IMR-90 (cell line): ENCODE results near the gene PKP3. TPM values are rescaled to one million over a fixed set of nuclear protein-coding genes. Genes with fewer than 3 reads are reported as not detected.

Experiments used
- ATAC-seq: fragments of 200-7000 bp; cut with Tn5 transposase; 2 replicates; pipeline ENCODE4 v1.9.1; 2020; ENCODE audit warnings: low read depth, mild to moderate bottlenecking, moderate library complexity
- BruUV-seq: library from RNA; stranded (reverse); fragments of 400-500 nt; replicated peaks from 2 replicates; lab custom pipeline; 2021; lab: Mats Ljungman, UMichigan
- CTCF ChIA-PET: fragments of 300-600 bp; formaldehyde crosslinking; extraction: SDS; loops from one replicate; lab custom pipeline; 2021; ENCODE audit warnings: antibody characterized with exemption; lab: Yijun Ruan, JAX
- POLR2A ChIA-PET: fragments of 300-600 bp; sonication (Branson Sonifier 250); formaldehyde crosslinking; loops from one replicate; lab custom pipeline; 2022; ENCODE audit warnings: antibody characterized with exemption; ENCODE audit not compliant: unreplicated experiment; lab: Charles Lee
- DNase-seq: peaks from one replicate; pipeline ENCODE4 v3.0.0; 2013
- H2AFZ ChIP-seq: replicated peaks from 2 replicates; pipeline ENCODE3; 2013; ENCODE audit warnings: low read length, mild to moderate bottlenecking; ENCODE audit not compliant: poor library complexity
- H2AK5ac ChIP-seq: 2 replicates; pipeline ENCODE4 v1.6.1; 2013; ENCODE audit warnings: low read depth, low read length, inconsistent platforms
- H2AK9ac ChIP-seq: replicated peaks from 2 replicates; pipeline ENCODE3; 2013; ENCODE audit warnings: mild to moderate bottlenecking, low read depth, low read length, moderate library complexity; ENCODE audit not compliant: poor library complexity
- H2BK120ac ChIP-seq: 2 replicates; pipeline ENCODE4 v1.6.1; 2013; ENCODE audit warnings: low read depth, low read length, inconsistent platforms
- H2BK15ac ChIP-seq: 3 replicates; pipeline ENCODE4 v1.6.1; 2013; ENCODE audit warnings: low read depth, low read length, inconsistent platforms
- H2BK20ac ChIP-seq: 2 replicates; pipeline ENCODE4 v1.6.1; 2013; ENCODE audit warnings: low read depth, mild to moderate bottlenecking, inconsistent platforms, low read length, moderate library complexity
- H2BK5ac ChIP-seq: 2 replicates; pipeline ENCODE4 v1.6.1; 2013; ENCODE audit warnings: mild to moderate bottlenecking, low read depth, low read length, inconsistent platforms; ENCODE audit not compliant: poor library complexity, severe bottlenecking
- H3K14ac ChIP-seq: replicated peaks from 2 replicates; pipeline ENCODE4 v1.6.1; 2013; ENCODE audit warnings: low read depth, low read length, inconsistent platforms
- H3K18ac ChIP-seq: 2 replicates; pipeline ENCODE4 v1.6.1; 2013; ENCODE audit warnings: low read depth, low read length, control low read depth
- H3K23ac ChIP-seq: 2 replicates; pipeline ENCODE4 v1.6.1; 2013; ENCODE audit warnings: low read depth, low read length, inconsistent platforms
- H3K27ac ChIP-seq: 2 replicates; pipeline ENCODE4 v1.5.1; 2013; ENCODE audit warnings: mild to moderate bottlenecking, control low read depth, low read length; ENCODE audit not compliant: insufficient read depth
- H3K27me3 ChIP-seq: 2 replicates; pipeline ENCODE4 v1.6.1; 2013; ENCODE audit warnings: low read length; ENCODE audit not compliant: control insufficient read depth, insufficient read depth
- H3K36me3 ChIP-seq: 2 replicates; pipeline ENCODE4 v1.6.1; 2013; ENCODE audit warnings: low read length, mixed read lengths; ENCODE audit not compliant: control insufficient read depth, insufficient read depth
- H3K4ac ChIP-seq: 2 replicates; pipeline ENCODE4 v1.6.1; 2013; ENCODE audit warnings: low read depth, low read length, inconsistent platforms
- H3K4me1 ChIP-seq: 2 replicates; pipeline ENCODE4 v1.6.1; 2013; ENCODE audit warnings: low read length, mixed read lengths; ENCODE audit not compliant: control insufficient read depth, insufficient read depth
- H3K4me2 ChIP-seq: 2 replicates; pipeline ENCODE4 v1.6.1; 2013; ENCODE audit warnings: low read depth, mild to moderate bottlenecking, control low read depth, low read length, moderate library complexity
- H3K4me3 ChIP-seq: 2 replicates; pipeline ENCODE4 v1.5.1; 2013; ENCODE audit warnings: low read depth, mild to moderate bottlenecking, control low read depth, low read length, moderate library complexity; ENCODE audit not compliant: insufficient read depth
- H3K56ac ChIP-seq: 2 replicates; pipeline ENCODE4 v1.6.1; 2013; ENCODE audit warnings: low read length, inconsistent platforms; ENCODE audit not compliant: insufficient read depth; ENCODE audit errors: extremely low read depth
- H3K79me1 ChIP-seq, 2 experiments: 2 replicates each; pipeline ENCODE4 v1.6.1; 2013; ENCODE audit warnings: low read length in 2 of 2, inconsistent platforms in 1 of 2, low read depth in 1 of 2
- H3K9ac ChIP-seq: 2 replicates; pipeline ENCODE4 v1.6.1; 2013; ENCODE audit warnings: low read depth, low read length, control low read depth
- H3K9me1 ChIP-seq: 2 replicates; pipeline ENCODE4 v1.6.1; 2013; ENCODE audit warnings: low read length, inconsistent platforms; ENCODE audit not compliant: insufficient read depth
- H3K9me3 ChIP-seq: 2 replicates; pipeline ENCODE4 v1.6.1; 2013; ENCODE audit warnings: low read length; ENCODE audit not compliant: control insufficient read depth, insufficient read depth
- H4K20me1 ChIP-seq: 2 replicates; pipeline ENCODE4 v1.6.1; 2013; ENCODE audit warnings: low read length, inconsistent platforms; ENCODE audit not compliant: insufficient read depth
- H4K5ac ChIP-seq: 2 replicates; pipeline ENCODE4 v1.6.1; 2013; ENCODE audit warnings: mild to moderate bottlenecking, low read depth, low read length, control low read depth
- H4K8ac ChIP-seq, 2 experiments: 2 replicates each; pipeline ENCODE4 v1.6.1; 2013; ENCODE audit warnings: low read depth in 2 of 2, low read length in 2 of 2, control low read depth in 1 of 2, inconsistent platforms in 1 of 2
- H4K91ac ChIP-seq: 2 replicates; pipeline ENCODE4 v1.6.1; 2013; ENCODE audit warnings: low read depth, low read length, inconsistent platforms; ENCODE audit not compliant: insufficient read depth
- BHLHE40 ChIP-seq: fragments of 150-350 bp; IDR thresholded peaks from 2 replicates; pipeline ENCODE4 v1.6.1; 2016; ENCODE audit warnings: mild to moderate bottlenecking, low read depth, low read length
- CEBPB ChIP-seq: IDR thresholded peaks from 2 replicates; pipeline ENCODE4 v1.6.1; 2012; ENCODE audit warnings: low read depth, low read length, improper control_type of control experiment
- CTCF ChIP-seq: conservative IDR thresholded peaks from 2 replicates; pipeline ENCODE4 v1.5.1; 2012; ENCODE audit warnings: mild to moderate bottlenecking, low read depth, low read length, improper control_type of control experiment
- MAFK ChIP-seq: IDR thresholded peaks from 2 replicates; pipeline ENCODE4 v1.6.1; 2012; ENCODE audit warnings: low read depth, low read length, improper control_type of control experiment
- MAZ ChIP-seq: IDR thresholded peaks from 2 replicates; pipeline ENCODE4 v1.6.1; 2012; ENCODE audit warnings: low read depth, mild to moderate bottlenecking, low read length, improper control_type of control experiment, moderate library complexity, borderline replicate concordance
- MXI1 ChIP-seq: IDR thresholded peaks from 2 replicates; pipeline ENCODE4 v1.6.1; 2012; ENCODE audit warnings: low read depth, mild to moderate bottlenecking, low read length, moderate library complexity, borderline replicate concordance
- NFE2L2 ChIP-seq: fragments of 150-350 bp; IDR thresholded peaks from 2 replicates; pipeline ENCODE4 v1.6.1; 2016; ENCODE audit warnings: low read depth, mild to moderate bottlenecking, low read length
- POLR2A ChIP-seq: IDR thresholded peaks from 2 replicates; pipeline ENCODE4 v1.6.1; 2012; ENCODE audit warnings: mild to moderate bottlenecking, low read depth, low read length
- RFX5 ChIP-seq: IDR thresholded peaks from 2 replicates; pipeline ENCODE4 v1.8.0; 2012; ENCODE audit warnings: low read depth, mild to moderate bottlenecking, low read length, moderate library complexity
- SMC3 ChIP-seq: fragments of 150-350 bp; IDR thresholded peaks from 2 replicates; pipeline ENCODE4 v1.6.1; 2016; ENCODE audit warnings: low read depth, mild to moderate bottlenecking, antibody characterized with exemption, low read length, moderate library complexity
- USF2 ChIP-seq: fragments of 150-350 bp; IDR thresholded peaks from 2 replicates; pipeline ENCODE4 v1.6.1; 2017; ENCODE audit warnings: mild to moderate bottlenecking, antibody characterized with exemption, low read length, low read depth
- WGBS, 2 experiments: methylation state at CpG; one replicate each; pipeline versions ENCODE4 v1.1.5 to v1.1.7; 2013; ENCODE audit warnings: missing lambda C conversion rate in 2 of 2; ENCODE audit not compliant: insufficient read length in 1 of 2; ENCODE audit errors: extremely low coverage in 2 of 2; 5-methylcytosine and 5-hydroxymethylcytosine counted together
- dilution Hi-C: fragments of 300-500 bp; cut with HindIII; formaldehyde crosslinking; loops from one replicate; pipeline ENCODE4 v1.14.3; 2018; ENCODE audit warnings: low sequenced_read_pairs; ENCODE audit not compliant: unreplicated experiment
- in situ Hi-C: fragments of 300-500 bp; cut with MboI; formaldehyde crosslinking; loops from 3 replicates; pipeline ENCODE4 v1.14.3; 2019; ENCODE audit warnings: low sequenced_read_pairs, inconsistent platforms, mixed read lengths
- intact Hi-C: fragments of 100-400 bp; cut with micrococcal nuclease; formaldehyde crosslinking; loops from 2 replicates; pipeline ENCODE4 v1.10.0; 2022
- polyA plus RNA-seq, 3 experiments: library from polyadenylated mRNA; depleted of rRNA; stranded (reverse); fragments of >200 nt; gene quantifications; 2 replicates each; pipeline ENCODE4 v1.2.3, GENCODE V29; 2012; ENCODE audit warnings: low replicate concordance in 1 of 3
- total RNA-seq: library from RNA; depleted of rRNA; stranded (reverse); fragments of >200 nt; gene quantifications from 2 replicates; pipeline ENCODE4 v1.2.3, GENCODE V29; 2012

The PKP3 gene
- total and polyA plus RNA-seq, 2 of the 4 experiments (the other 2 are of a cell fraction): 1.5 to 2.2 TPM

- 0 out of 2 replicates have a peak, but pooled peaks have one; percentile 15 for TF ChIP-seq CTCF
Measured at GRCh38 chr11:440065-441042, 46.3 kb downstream of the PKP3 start (continued).

GRCh38 chr11:441043-441417 is 47.0 kb downstream of the PKP3 start:
- H3K56ac ChIP-seq: no peak overlapping the region
- no peak overlapping the region for H2AK5ac ChIP-seq
- H4K8ac ChIP-seq: no peak overlapping the region
- H3K9ac ChIP-seq: no peak overlapping the region
- no peak overlapping the region for H3K14ac ChIP-seq
- intact Hi-C loops (loop anchor here (10.0 kb wide), 1 partner anchor 76 kb away; the partner anchor contains the start of gene B4GALNT4), dilution Hi-C loops (no loop called here), in situ Hi-C loops (no loop called here)
- no peak for ATAC-seq
- no peak overlapping the region for H2BK5ac ChIP-seq
- DNase-seq: no peak
- H2AK9ac ChIP-seq: no peak overlapping the region
- H3K4me2 ChIP-seq: no peak overlapping the region
- CTCF ChIA-PET: no interaction called here
- H3K4me1 ChIP-seq: peaks cover 3% of the 10 kb centered on the region; the same call in 1 of the 2 replicates
- H3K9me1 ChIP-seq: no peaks in the 10 kb centered on the region
- POLR2A ChIA-PET: no interaction called here
- no peak overlapping the region for H3K4me3 ChIP-seq
- no peak overlapping the region for H2BK20ac ChIP-seq
- no peaks in the 10 kb centered on the region for H3K36me3 ChIP-seq
- no peak overlapping the region for H3K23ac ChIP-seq
- no peak overlapping the region for H2AFZ ChIP-seq
- peaks cover 4% of the 10 kb centered on the region; the same call in 1 of the 2 replicates for H3K9me3 ChIP-seq
- no peaks in the 10 kb centered on the region for H3K79me1 ChIP-seq
- H3K27me3 ChIP-seq: peaks cover 33% of the 10 kb centered on the region
- BruUV-seq: no TSS peak
- no peak overlapping the region for H4K91ac ChIP-seq
- H3K4ac ChIP-seq: no peak overlapping the region
- H4K5ac ChIP-seq: no peak overlapping the region
- no peak overlapping the region for H2BK15ac ChIP-seq
- H3K18ac ChIP-seq: no peak overlapping the region
- no peak overlapping the region for H3K27ac ChIP-seq
- H2BK120ac ChIP-seq: no peak overlapping the region
- H4K20me1 ChIP-seq: no peaks in the 10 kb centered on the region
- TF ChIP-seq RFX5 (no peak), POLR2A (no peak), SMC3 (no peak), CEBPB (no peak), BHLHE40 (no peak), NFE2L2 (no peak), MXI1 (no peak), MAFK (no peak), MAZ (no peak), USF2 (no peak)
- WGBS, 2 experiments: no CpG with 5 or more reads among the region's 13 CpGs
